GM10248 (cell line): Measurements from ENCODE around the gene SARNP.

Source experiments
- CTCF ChIA-PET: fragments of 300-600 bp; sonication (Branson Sonifier 250); formaldehyde crosslinking; extraction: SDS; loops from one replicate; lab custom pipeline; 2021; ENCODE audit warnings: antibody characterized with exemption; lab: Yijun Ruan, JAX
- POLR2A ChIA-PET: fragments of 350-650 bp; sonication (Branson Sonifier 250); formaldehyde crosslinking; extraction: SDS; loops from one replicate; lab custom pipeline; 2020; ENCODE audit warnings: antibody characterized with exemption; lab: Yijun Ruan, JAX
- DNase-seq: peaks from one replicate; pipeline ENCODE4 v3.0.0; 2012; ENCODE audit errors: extremely low spot score
- TF ChIP-seq, protein P1 (sequence below): IDR thresholded peaks from 2 replicates; pipeline ENCODE4 v1.5.1; 2012; ENCODE audit warnings: mild to moderate bottlenecking, low read depth; ENCODE audit errors: extremely low read depth, missing control alignments, control extremely low read depth

The SARNP gene

DNA sequence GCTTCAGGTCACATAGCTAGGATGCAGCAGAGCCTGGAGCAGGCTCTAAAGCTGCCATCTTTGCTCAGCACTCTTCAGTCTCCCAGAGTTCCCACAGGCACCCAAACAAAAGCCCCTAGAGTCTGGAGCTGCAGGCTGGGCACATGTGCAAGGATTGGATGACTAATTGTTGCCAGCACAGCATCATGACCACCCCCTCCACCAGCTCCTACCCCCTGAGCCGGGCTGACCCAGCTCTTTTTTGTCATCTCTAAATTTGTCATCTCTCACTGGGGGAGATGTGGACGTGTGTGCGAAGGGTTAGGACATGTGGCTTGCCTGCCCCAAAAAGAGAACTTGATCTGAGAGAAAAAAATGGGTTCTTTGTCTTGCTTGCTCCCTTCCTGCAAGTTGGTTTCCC lies 29.5 kb upstream of the SARNP start:
- DNase-seq = no peak
- TF ChIP-seq, protein P1, sequence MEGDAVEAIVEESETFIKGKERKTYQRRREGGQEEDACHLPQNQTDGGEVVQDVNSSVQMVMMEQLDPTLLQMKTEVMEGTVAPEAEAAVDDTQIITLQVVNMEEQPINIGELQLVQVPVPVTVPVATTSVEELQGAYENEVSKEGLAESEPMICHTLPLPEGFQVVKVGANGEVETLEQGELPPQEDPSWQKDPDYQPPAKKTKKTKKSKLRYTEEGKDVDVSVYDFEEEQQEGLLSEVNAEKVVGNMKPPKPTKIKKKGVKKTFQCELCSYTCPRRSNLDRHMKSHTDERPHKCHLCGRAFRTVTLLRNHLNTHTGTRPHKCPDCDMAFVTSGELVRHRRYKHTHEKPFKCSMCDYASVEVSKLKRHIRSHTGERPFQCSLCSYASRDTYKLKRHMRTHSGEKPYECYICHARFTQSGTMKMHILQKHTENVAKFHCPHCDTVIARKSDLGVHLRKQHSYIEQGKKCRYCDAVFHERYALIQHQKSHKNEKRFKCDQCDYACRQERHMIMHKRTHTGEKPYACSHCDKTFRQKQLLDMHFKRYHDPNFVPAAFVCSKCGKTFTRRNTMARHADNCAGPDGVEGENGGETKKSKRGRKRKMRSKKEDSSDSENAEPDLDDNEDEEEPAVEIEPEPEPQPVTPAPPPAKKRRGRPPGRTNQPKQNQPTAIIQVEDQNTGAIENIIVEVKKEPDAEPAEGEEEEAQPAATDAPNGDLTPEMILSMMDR = no peak
- ChIA-PET POLR2A (no interaction called here), CTCF (interaction anchor here (0.7 to 2.3 kb wide), 6 partner anchors 10 to 109 kb away, joined by 3 to 8 read pairs (median 4); no protein-coding TSS in a partner anchor)

DNA sequence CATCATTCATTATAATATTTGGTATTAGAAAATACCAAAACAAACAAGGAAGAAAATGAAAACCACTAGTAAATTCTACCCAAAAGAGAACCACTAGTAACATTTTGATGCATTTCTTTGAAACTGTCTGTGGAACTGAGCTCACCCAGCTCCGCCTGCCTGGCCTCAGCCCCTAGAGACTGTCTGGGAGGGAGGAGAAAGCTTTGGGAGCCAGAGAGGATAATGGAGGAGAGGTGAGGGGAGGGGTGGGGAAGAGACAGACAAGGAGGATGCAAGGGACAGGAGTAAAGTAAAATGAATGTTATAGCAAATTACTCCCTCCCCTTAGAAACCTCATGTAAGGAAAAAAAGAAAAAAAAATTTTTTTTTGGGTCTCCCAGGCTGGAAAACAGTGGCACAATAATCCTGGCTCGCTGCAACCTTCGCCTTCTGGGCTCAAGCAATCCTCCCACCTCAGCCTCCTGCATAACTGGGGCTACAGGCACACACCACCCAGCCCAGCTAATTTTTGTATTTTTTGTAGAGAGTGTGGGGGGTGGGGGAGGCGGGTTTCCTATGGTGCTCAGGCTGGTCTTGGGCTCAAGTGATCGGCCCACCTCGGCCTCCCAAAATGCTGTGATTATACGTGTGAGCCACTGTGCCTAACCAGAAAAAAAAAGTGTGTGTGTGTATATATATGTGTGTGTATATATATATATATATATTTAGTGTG lies 28.4 kb upstream of the SARNP start:
- TF ChIP-seq, protein P1 = no peak
- no peak for DNase-seq
- POLR2A ChIA-PET = no interaction called here
- CTCF ChIA-PET = interaction anchor here (2.3 kb wide), 1 partner anchor 14 kb away, joined by 6 read pairs; no protein-coding TSS in a partner anchor

DNA sequence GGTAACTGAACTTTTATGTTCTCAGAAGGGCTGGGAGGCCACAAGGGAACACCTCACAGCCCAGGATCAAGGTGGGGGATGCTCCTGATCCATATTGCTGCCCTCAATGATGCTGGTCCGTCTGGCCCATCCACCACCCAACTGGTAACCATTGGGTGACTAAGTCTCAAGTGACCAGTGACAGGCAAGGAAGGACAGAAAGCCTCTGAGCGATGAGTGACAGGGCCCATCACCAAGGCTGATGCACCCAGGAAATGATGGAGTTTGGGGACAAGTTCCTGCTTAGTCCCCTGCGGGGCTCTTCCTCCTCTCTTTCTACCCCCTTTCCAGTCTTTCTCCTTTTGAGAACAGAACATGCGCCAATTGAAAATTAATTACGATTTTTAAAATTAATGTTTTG lies 27.8 kb upstream of the SARNP start:
- ChIA-PET POLR2A (no interaction called here), CTCF (no interaction called here)
- TF ChIP-seq, protein P1 = no peak
- no peak for DNase-seq

DNA sequence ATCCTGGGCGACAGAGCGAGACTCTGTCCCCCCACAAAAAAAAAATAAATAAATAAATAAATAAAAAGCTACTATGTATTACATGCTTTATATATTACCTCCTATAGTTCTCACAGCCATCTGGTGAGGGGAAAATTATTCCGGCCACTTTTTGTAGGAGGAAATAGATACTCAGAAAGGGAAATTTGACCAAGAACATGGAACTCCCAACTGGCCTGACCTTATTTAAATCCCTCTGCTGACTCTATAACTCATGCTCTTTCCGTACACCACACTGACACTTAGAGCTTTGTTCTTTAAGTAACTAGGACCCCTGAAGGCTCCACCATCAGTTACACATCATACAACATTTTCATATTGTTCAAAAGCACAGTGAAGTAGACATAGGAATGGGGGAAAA lies 27.4 kb upstream of the SARNP start:
- POLR2A ChIA-PET = no interaction called here
- CTCF ChIA-PET = no interaction called here
- TF ChIP-seq, protein P1 = no peak
- DNase-seq = no peak

DNA sequence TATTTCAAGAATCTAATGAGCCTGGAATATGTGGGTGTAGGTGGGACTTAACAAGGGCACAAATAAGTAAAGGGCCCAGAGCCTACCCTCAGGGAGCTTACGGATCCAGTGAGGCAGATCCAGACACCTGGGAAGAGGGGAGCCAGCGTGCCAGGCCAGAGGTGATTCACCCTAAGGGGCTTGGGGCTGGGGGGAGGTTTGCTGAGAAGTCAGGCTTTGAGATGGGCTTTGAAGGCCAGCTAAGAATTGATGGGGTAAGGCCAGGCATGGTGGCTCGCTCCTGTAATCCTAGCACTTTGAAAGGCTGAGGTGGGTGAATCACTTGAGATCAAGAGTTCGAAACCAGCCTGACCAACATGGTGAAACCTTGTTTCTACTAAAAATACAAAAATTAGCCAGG lies 25.9 kb upstream of the SARNP start:
- no peak for DNase-seq
- TF ChIP-seq, protein P1 = no peak
- ChIA-PET POLR2A (no interaction called here), CTCF (interaction anchor here (1.0 kb wide), 1 partner anchor 17 kb away, joined by 3 read pairs; no protein-coding TSS in a partner anchor)

DNA sequence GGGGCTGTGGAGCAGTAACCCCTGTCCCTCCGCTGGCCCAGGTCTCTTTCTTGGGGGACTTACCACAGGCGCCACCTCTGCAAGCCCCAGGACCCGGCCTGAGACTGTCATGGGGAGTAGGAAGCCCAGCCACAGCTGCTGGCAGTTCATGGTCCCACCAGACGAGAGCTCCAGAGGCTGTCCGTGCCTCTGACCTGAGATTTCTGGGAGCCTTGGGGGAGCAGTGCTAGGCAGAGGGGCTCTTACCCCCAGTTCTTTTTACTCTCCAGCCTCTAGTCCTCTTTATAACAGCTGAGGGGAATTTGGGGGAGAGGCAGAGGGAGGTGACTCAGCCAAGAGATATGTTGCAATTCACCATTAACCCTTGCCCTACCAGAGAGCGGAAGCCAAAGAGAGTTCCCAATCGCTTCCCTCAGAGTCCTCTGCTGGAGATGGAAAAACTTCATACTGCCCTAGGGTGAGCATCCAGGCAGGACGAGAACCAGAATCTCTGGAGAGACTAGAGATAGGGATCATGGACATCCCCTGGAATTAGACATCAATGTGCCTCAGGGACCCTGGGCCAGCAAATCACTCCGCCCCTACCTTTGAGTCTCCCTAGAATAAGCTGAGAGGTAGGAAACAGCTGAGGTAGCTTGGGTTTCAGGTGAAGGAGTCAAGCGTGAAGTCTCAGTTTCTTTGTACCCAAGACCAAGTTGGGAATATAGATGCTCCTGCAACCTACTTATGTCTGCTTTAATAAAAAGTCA lies 25.3 kb upstream of the SARNP start, which contains the start of gene MMP19:
Gene MMP19, minus strand, starts transcription at position 256 of the 749 bp plus-strand sequence. Its CDS starts 106 bp downstream, at position 150.
- DNase-seq = no peak
- TF ChIP-seq, protein P1 = no peak
- ChIA-PET CTCF (interaction anchor here (1.0 kb wide), 1 partner anchor 18 kb away, joined by 3 read pairs; no protein-coding TSS in a partner anchor), POLR2A (no interaction called here)
